EH (cell line): Measurements from ENCODE around the gene PLCB4.
A peak's percentile ranks its signal among the peaks of the same experiment; 100 is the strongest.
"Not testable (repeated sequence)": the region's sequence is repeated elsewhere in the genome, so short reads cannot be mapped to it uniquely, and the experiment has no call there.

Experiments
- DNase-seq: peaks from one replicate; pipeline ENCODE4 v3.0.0-alpha.2; 2015; ENCODE audit warnings: low read depth

The PLCB4 gene

GRCh38 chr20:9367328-9367727, 298.4 kb downstream of the PLCB4 start:
- DNase-seq, result no peak

- no peak for DNase-seq
These were observed 298.9 kb downstream of the PLCB4 start for GRCh38 chr20:9367746-9368145.

- no peak for DNase-seq
These were observed 300.0 kb downstream of the PLCB4 start for GRCh38 chr20:9368893-9369292.

- no peak for DNase-seq
These were observed 300.7 kb downstream of the PLCB4 start for GRCh38 chr20:9369557-9369956.

GRCh38 chr20:9374072-9374471, 305.2 kb downstream of the PLCB4 start:
- peak; percentile 22 for DNase-seq

- DNase-seq, result peak; percentile 63
These were observed 305.6 kb downstream of the PLCB4 start for GRCh38 chr20:9374480-9374879.

- peak; percentile 72 for DNase-seq
These were observed 306.4 kb downstream of the PLCB4 start for GRCh38 chr20:9375221-9375681.

GRCh38 chr20:9377007-9377406, 308.1 kb downstream of the PLCB4 start:
- no peak for DNase-seq

- DNase-seq, result not testable (repeated sequence)
These were observed 316.7 kb downstream of the PLCB4 start for GRCh38 chr20:9385345-9386310.

- no peak for DNase-seq
These were observed 319.4 kb downstream of the PLCB4 start for GRCh38 chr20:9388160-9388812.

- DNase-seq, result no peak
These were observed 319.9 kb downstream of the PLCB4 start for GRCh38 chr20:9388813-9389161.

GRCh38 chr20:9389346-9389745, 320.5 kb downstream of the PLCB4 start:
- DNase-seq, result no peak

- no peak for DNase-seq
These were observed 321.6 kb downstream of the PLCB4 start for GRCh38 chr20:9390441-9390840.

- DNase-seq, result peak; percentile 79
These were observed 324.3 kb downstream of the PLCB4 start for GRCh38 chr20:9392892-9393857.

GRCh38 chr20:9395971-9396370, 327.1 kb downstream of the PLCB4 start:
- DNase-seq, result peak; percentile 19

- no peak for DNase-seq
These were observed 329.0 kb downstream of the PLCB4 start for GRCh38 chr20:9397928-9398327.

- DNase-seq, result no peak
These were observed 330.0 kb downstream of the PLCB4 start for GRCh38 chr20:9398882-9399281.

GRCh38 chr20:9399322-9399721, 330.4 kb downstream of the PLCB4 start:
- no peak for DNase-seq

- peak; percentile 62 for DNase-seq
These were observed 331.5 kb downstream of the PLCB4 start for GRCh38 chr20:9400171-9401025.

GRCh38 chr20:9401371-9401770, 332.5 kb downstream of the PLCB4 start:
- DNase-seq, result no peak

GRCh38 chr20:9402141-9402540, 333.3 kb downstream of the PLCB4 start:
- no peak for DNase-seq
